H9 (cell line): ENCODE data around the gene ZNF490. TPM values are rescaled to one million over a fixed set of nuclear protein-coding genes. Genes with fewer than 3 reads are reported as not detected.

Source experiments
- DNase-seq: peaks from one replicate; pipeline ENCODE4 v3.0.0-alpha.2; 2017
- H2AFZ ChIP-seq: one replicate; pipeline ENCODE4 v1.6.1; 2013; ENCODE audit warnings: mild to moderate bottlenecking, low read length, control low read depth, moderate library complexity
- H2AK5ac ChIP-seq: 2 replicates; pipeline ENCODE4 v1.6.1; 2013; ENCODE audit warnings: low read length, control low read depth, mixed read lengths; ENCODE audit not compliant: insufficient read length
- H2BK120ac ChIP-seq: one replicate; pipeline ENCODE4 v1.6.1; 2013; ENCODE audit warnings: low read depth, mild to moderate bottlenecking, low read length, control low read depth, inconsistent platforms; ENCODE audit not compliant: poor library complexity, severe bottlenecking
- H2BK12ac ChIP-seq: 2 replicates; pipeline ENCODE4 v1.6.1; 2013; ENCODE audit warnings: low read length, control low read depth, mixed read lengths, low read depth; ENCODE audit not compliant: insufficient read length
- H2BK15ac ChIP-seq: 2 replicates; pipeline ENCODE4 v1.6.1; 2013; ENCODE audit warnings: low read depth, low read length, control low read depth
- H2BK20ac ChIP-seq: one replicate; pipeline ENCODE4 v1.6.1; 2013; ENCODE audit warnings: low read depth, mild to moderate bottlenecking, low read length, control low read depth, inconsistent platforms; ENCODE audit not compliant: poor library complexity, severe bottlenecking
- H2BK5ac ChIP-seq: 2 replicates; pipeline ENCODE4 v1.6.1; 2013; ENCODE audit warnings: low read length, control low read depth, mixed read lengths; ENCODE audit not compliant: insufficient read length
- H3K14ac ChIP-seq: 2 replicates; pipeline ENCODE4 v1.6.1; 2013; ENCODE audit warnings: low read length, control low read depth; ENCODE audit not compliant: insufficient read depth
- H3K18ac ChIP-seq: 2 replicates; pipeline ENCODE4 v1.6.1; 2013; ENCODE audit warnings: low read depth, mild to moderate bottlenecking, mixed read lengths, low read length, control low read depth; ENCODE audit not compliant: insufficient read length
- H3K23ac ChIP-seq: 2 replicates; pipeline ENCODE4 v1.6.1; 2013; ENCODE audit warnings: low read length, control low read depth, mixed read lengths, low read depth; ENCODE audit not compliant: insufficient read length
- H3K23me2 ChIP-seq: 2 replicates; pipeline ENCODE4 v1.6.1; 2013; ENCODE audit warnings: low read depth, mild to moderate bottlenecking, mixed read lengths, low read length, control low read depth; ENCODE audit not compliant: insufficient read length, poor library complexity, severe bottlenecking
- H3K27ac ChIP-seq: 2 replicates; pipeline ENCODE4 v1.5.1; 2013; ENCODE audit warnings: low read length, control low read depth, mixed read lengths, low read depth; ENCODE audit not compliant: insufficient read length
- H3K27me3 ChIP-seq: 2 replicates; pipeline ENCODE4 v1.6.1; 2013; ENCODE audit warnings: low read length, control low read depth, inconsistent platforms; ENCODE audit not compliant: insufficient read depth
- H3K4ac ChIP-seq: 2 replicates; pipeline ENCODE4 v1.6.1; 2013; ENCODE audit warnings: low read depth, mild to moderate bottlenecking, control low read depth, inconsistent platforms, low read length, moderate library complexity
- H3K4me1 ChIP-seq: 2 replicates; pipeline ENCODE4 v1.6.1; 2013; ENCODE audit warnings: low read length, control low read depth, inconsistent platforms; ENCODE audit not compliant: insufficient read depth
- H3K4me2 ChIP-seq: 2 replicates; pipeline ENCODE4 v1.6.1; 2013; ENCODE audit warnings: low read length, control low read depth, mixed read lengths; ENCODE audit not compliant: insufficient read length, insufficient read depth
- H3K56ac ChIP-seq: 2 replicates; pipeline ENCODE4 v1.6.1; 2013; ENCODE audit warnings: low read depth, mild to moderate bottlenecking, mixed read lengths, low read length, control low read depth; ENCODE audit not compliant: insufficient read length
- H3K79me1 ChIP-seq: 2 replicates; pipeline ENCODE4 v1.6.1; 2013; ENCODE audit warnings: low read depth, mild to moderate bottlenecking, moderate library complexity, low read length, control low read depth, inconsistent platforms; ENCODE audit not compliant: insufficient read depth, poor library complexity, severe bottlenecking
- H3K79me2 ChIP-seq: 2 replicates; pipeline ENCODE4 v1.6.1; 2013; ENCODE audit warnings: low read length, control low read depth, inconsistent platforms; ENCODE audit not compliant: insufficient read depth
- H3K9ac ChIP-seq: 2 replicates; pipeline ENCODE4 v1.6.1; 2013; ENCODE audit warnings: low read length, control low read depth, mixed read lengths; ENCODE audit not compliant: insufficient read length; ENCODE audit errors: extremely low read depth
- H3K9me3 ChIP-seq: one replicate; pipeline ENCODE4 v1.6.1; 2013; ENCODE audit warnings: low read depth, low read length, inconsistent platforms; ENCODE audit not compliant: control insufficient read depth
- H3T11ph ChIP-seq: one replicate; pipeline ENCODE4 v1.6.1; 2013; ENCODE audit warnings: mild to moderate bottlenecking, low read length, control low read depth, inconsistent platforms
- H4K20me1 ChIP-seq: one replicate; pipeline ENCODE4 v1.6.1; 2013; ENCODE audit not compliant: control insufficient read depth, insufficient read length, insufficient read depth
- H4K5ac ChIP-seq: 2 replicates; pipeline ENCODE4 v1.6.1; 2013; ENCODE audit warnings: low read depth, mild to moderate bottlenecking, mixed read lengths, low read length, control low read depth; ENCODE audit not compliant: insufficient read length
- H4K8ac ChIP-seq: replicated peaks from 2 replicates; pipeline ENCODE4 v1.6.1; 2013; ENCODE audit warnings: low read length, control low read depth, mixed read lengths, low read depth; ENCODE audit not compliant: insufficient read length
- H4K91ac ChIP-seq: 2 replicates; pipeline ENCODE4 v1.6.1; 2013; ENCODE audit warnings: low read depth, mild to moderate bottlenecking, moderate library complexity, mixed read lengths, low read length, control low read depth; ENCODE audit not compliant: insufficient read length
- H3K27ac Mint-ChIP-seq, 3 experiments: 2 replicates in 2 of 3; 3 replicates in 1 of 3; pipeline ENCODE4 v1.8.0; 2020 to 2021; ENCODE audit warnings: mixed read lengths in 3 of 3, mild to moderate bottlenecking in 1 of 3, moderate library complexity in 1 of 3
- H3K27me3 Mint-ChIP-seq: 2 replicates; pipeline ENCODE4 v1.8.0; 2021; ENCODE audit warnings: low read depth, mild to moderate bottlenecking, moderate library complexity, mixed read lengths
- H3K36me3 Mint-ChIP-seq, 3 experiments: 2 replicates in 2 of 3; 3 replicates in 1 of 3; pipeline ENCODE4 v1.8.0; 2020 to 2021; ENCODE audit warnings: low read depth in 3 of 3, mixed read lengths in 3 of 3; ENCODE audit not compliant: insufficient read depth in 1 of 3
- H3K4me1 Mint-ChIP-seq, 2 experiments: 2 replicates each; pipeline ENCODE4 v1.8.0; 2020; ENCODE audit warnings: mixed read lengths in 2 of 2
- H3K4me3 Mint-ChIP-seq, 2 experiments: 2 replicates in 1 of 2; 3 replicates in 1 of 2; pipeline ENCODE4 v1.8.0; 2020 to 2021; ENCODE audit warnings: mild to moderate bottlenecking in 2 of 2, mixed read lengths in 2 of 2, moderate library complexity in 1 of 2
- H3K9me3 Mint-ChIP-seq, 2 experiments: 2 replicates in 1 of 2; 3 replicates in 1 of 2; pipeline ENCODE4 v1.8.0; 2020; ENCODE audit warnings: mild to moderate bottlenecking in 2 of 2, mixed read lengths in 2 of 2, moderate library complexity in 1 of 2
- WGBS: extraction: QIAGEN DNeasy Blood & Tissue Kit; methylation state at CpG from one replicate; pipeline ENCODE4 v1.1.7; 2013; ENCODE audit warnings: missing lambda C conversion rate, low lambda C conversion rate, mixed read lengths; ENCODE audit not compliant: insufficient read length; ENCODE audit errors: extremely low coverage; 5-methylcytosine and 5-hydroxymethylcytosine counted together
- total RNA-seq: library from RNA; stranded (reverse); gene quantifications from 2 replicates; pipeline ENCODE4 v1.2.1, GENCODE V29; 2021
- TF ChIP-seq, protein P1 (sequence below): fragments of 200-600 bp; sonication (generic); conservative IDR thresholded peaks from 3 replicates; pipeline ENCODE4 v1.8.0; 2021; ENCODE audit warnings: antibody characterized with exemption, mild to moderate bottlenecking

Gene ZNF490
- total RNA-seq, 1 experiment from 2014 or later = 10.1 TPM

DNA sequence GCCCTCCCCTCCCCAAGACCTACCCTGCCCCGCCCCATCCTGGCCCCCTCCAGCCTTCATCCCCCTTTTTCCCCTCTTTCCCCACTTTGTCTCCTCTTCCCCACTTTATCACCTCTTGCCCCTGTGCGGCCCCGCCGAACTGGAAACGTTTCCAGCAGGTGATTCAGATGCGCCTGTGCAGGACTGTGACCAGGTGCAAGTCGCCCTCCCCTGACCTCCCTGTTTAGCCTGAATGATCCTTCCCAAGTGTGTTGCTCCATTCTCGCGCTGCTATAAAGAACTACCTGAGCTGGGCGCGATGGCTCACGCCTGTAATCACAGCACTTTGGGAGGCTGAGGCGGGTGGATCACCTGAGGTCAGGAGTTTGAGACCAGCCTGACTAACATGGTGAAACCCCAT lies 26.0 kb upstream of the ZNF490 start:
- H3K27ac Mint-ChIP-seq = no peak overlapping the region
- Histone ChIP-seq H2BK5ac (no peak overlapping the region), H3K4ac (no peak overlapping the region), H4K91ac (no peak overlapping the region), H3T11ph (no peak overlapping the region), H3K9ac (no peak overlapping the region), H2BK120ac (no peak overlapping the region), H3K23ac (no peak overlapping the region), H4K20me1 (no peaks in the 10 kb centered on the region), H3K79me2 (no peaks in the 10 kb centered on the region), H3K9me3 (no peaks in the 10 kb centered on the region), H4K5ac (no peak overlapping the region), H4K8ac (no peak overlapping the region), H3K79me1 (no peaks in the 10 kb centered on the region), H3K27me3 (no peaks in the 10 kb centered on the region), H3K18ac (no peak overlapping the region), H3K4me1 (no peaks in the 10 kb centered on the region), H2BK20ac (no peak overlapping the region), H2AFZ (no peak overlapping the region), H3K23me2 (peaks cover 4% of the 10 kb centered on the region), H3K14ac (no peak overlapping the region), H3K56ac (no peak overlapping the region), H3K27ac (no peak overlapping the region), H2AK5ac (no peak overlapping the region), H2BK15ac (no peak overlapping the region), H3K4me2 (no peak overlapping the region), H2BK12ac (no peak overlapping the region)
- no CpG with 5 or more reads among the region's 13 CpGs for WGBS
- no peak overlapping the region for H3K4me3 Mint-ChIP-seq
- TF ChIP-seq, protein P1, sequence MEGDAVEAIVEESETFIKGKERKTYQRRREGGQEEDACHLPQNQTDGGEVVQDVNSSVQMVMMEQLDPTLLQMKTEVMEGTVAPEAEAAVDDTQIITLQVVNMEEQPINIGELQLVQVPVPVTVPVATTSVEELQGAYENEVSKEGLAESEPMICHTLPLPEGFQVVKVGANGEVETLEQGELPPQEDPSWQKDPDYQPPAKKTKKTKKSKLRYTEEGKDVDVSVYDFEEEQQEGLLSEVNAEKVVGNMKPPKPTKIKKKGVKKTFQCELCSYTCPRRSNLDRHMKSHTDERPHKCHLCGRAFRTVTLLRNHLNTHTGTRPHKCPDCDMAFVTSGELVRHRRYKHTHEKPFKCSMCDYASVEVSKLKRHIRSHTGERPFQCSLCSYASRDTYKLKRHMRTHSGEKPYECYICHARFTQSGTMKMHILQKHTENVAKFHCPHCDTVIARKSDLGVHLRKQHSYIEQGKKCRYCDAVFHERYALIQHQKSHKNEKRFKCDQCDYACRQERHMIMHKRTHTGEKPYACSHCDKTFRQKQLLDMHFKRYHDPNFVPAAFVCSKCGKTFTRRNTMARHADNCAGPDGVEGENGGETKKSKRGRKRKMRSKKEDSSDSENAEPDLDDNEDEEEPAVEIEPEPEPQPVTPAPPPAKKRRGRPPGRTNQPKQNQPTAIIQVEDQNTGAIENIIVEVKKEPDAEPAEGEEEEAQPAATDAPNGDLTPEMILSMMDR = no peak
- peaks cover 11% of the 10 kb centered on the region for H3K27me3 Mint-ChIP-seq
- H3K4me1 Mint-ChIP-seq = peaks cover 2 to 3% of the 10 kb centered on the region in 2 experiments; a peak in 1 of 4 replicates
- DNase-seq = no peak
- peaks cover 0 to 2% (median 2%) of the 10 kb centered on the region in 3 experiments; a peak in 4 of 7 replicates for H3K36me3 Mint-ChIP-seq
- peaks cover 3 to 4% of the 10 kb centered on the region in 2 experiments for H3K9me3 Mint-ChIP-seq
